IMR-90 (cell line): ENCODE results near the gene IFNG. TPM values are rescaled to one million over a fixed set of nuclear protein-coding genes. Genes with fewer than 3 reads are reported as not detected.

Experiments
- ATAC-seq: fragments of 200-7000 bp; cut with Tn5 transposase; 2 replicates; pipeline ENCODE4 v1.9.1; 2020; ENCODE audit warnings: low read depth, mild to moderate bottlenecking, moderate library complexity
- BruUV-seq: library from RNA; stranded (reverse); fragments of 400-500 nt; replicated peaks from 2 replicates; lab custom pipeline; 2021; lab: Mats Ljungman, UMichigan
- CTCF ChIA-PET: fragments of 300-600 bp; formaldehyde crosslinking; extraction: SDS; loops from one replicate; lab custom pipeline; 2021; ENCODE audit warnings: antibody characterized with exemption; lab: Yijun Ruan, JAX
- POLR2A ChIA-PET: fragments of 300-600 bp; sonication (Branson Sonifier 250); formaldehyde crosslinking; loops from one replicate; lab custom pipeline; 2022; ENCODE audit warnings: antibody characterized with exemption; ENCODE audit not compliant: unreplicated experiment; lab: Charles Lee
- DNase-seq: peaks from one replicate; pipeline ENCODE4 v3.0.0; 2013
- H2AFZ ChIP-seq: replicated peaks from 2 replicates; pipeline ENCODE3; 2013; ENCODE audit warnings: low read length, mild to moderate bottlenecking; ENCODE audit not compliant: poor library complexity
- H2AK5ac ChIP-seq: 2 replicates; pipeline ENCODE4 v1.6.1; 2013; ENCODE audit warnings: low read depth, low read length, inconsistent platforms
- H2AK9ac ChIP-seq: replicated peaks from 2 replicates; pipeline ENCODE3; 2013; ENCODE audit warnings: mild to moderate bottlenecking, low read depth, low read length, moderate library complexity; ENCODE audit not compliant: poor library complexity
- H2BK120ac ChIP-seq: 2 replicates; pipeline ENCODE4 v1.6.1; 2013; ENCODE audit warnings: low read depth, low read length, inconsistent platforms
- H2BK15ac ChIP-seq: 3 replicates; pipeline ENCODE4 v1.6.1; 2013; ENCODE audit warnings: low read depth, low read length, inconsistent platforms
- H2BK20ac ChIP-seq: 2 replicates; pipeline ENCODE4 v1.6.1; 2013; ENCODE audit warnings: low read depth, mild to moderate bottlenecking, inconsistent platforms, low read length, moderate library complexity
- H2BK5ac ChIP-seq: 2 replicates; pipeline ENCODE4 v1.6.1; 2013; ENCODE audit warnings: mild to moderate bottlenecking, low read depth, low read length, inconsistent platforms; ENCODE audit not compliant: poor library complexity, severe bottlenecking
- H3K14ac ChIP-seq: replicated peaks from 2 replicates; pipeline ENCODE4 v1.6.1; 2013; ENCODE audit warnings: low read depth, low read length, inconsistent platforms
- H3K18ac ChIP-seq: 2 replicates; pipeline ENCODE4 v1.6.1; 2013; ENCODE audit warnings: low read depth, low read length, control low read depth
- H3K23ac ChIP-seq: 2 replicates; pipeline ENCODE4 v1.6.1; 2013; ENCODE audit warnings: low read depth, low read length, inconsistent platforms
- H3K27ac ChIP-seq: 2 replicates; pipeline ENCODE4 v1.5.1; 2013; ENCODE audit warnings: mild to moderate bottlenecking, control low read depth, low read length; ENCODE audit not compliant: insufficient read depth
- H3K27me3 ChIP-seq: 2 replicates; pipeline ENCODE4 v1.6.1; 2013; ENCODE audit warnings: low read length; ENCODE audit not compliant: control insufficient read depth, insufficient read depth
- H3K36me3 ChIP-seq: 2 replicates; pipeline ENCODE4 v1.6.1; 2013; ENCODE audit warnings: low read length, mixed read lengths; ENCODE audit not compliant: control insufficient read depth, insufficient read depth
- H3K4ac ChIP-seq: 2 replicates; pipeline ENCODE4 v1.6.1; 2013; ENCODE audit warnings: low read depth, low read length, inconsistent platforms
- H3K4me1 ChIP-seq: 2 replicates; pipeline ENCODE4 v1.6.1; 2013; ENCODE audit warnings: low read length, mixed read lengths; ENCODE audit not compliant: control insufficient read depth, insufficient read depth
- H3K4me2 ChIP-seq: 2 replicates; pipeline ENCODE4 v1.6.1; 2013; ENCODE audit warnings: low read depth, mild to moderate bottlenecking, control low read depth, low read length, moderate library complexity
- H3K4me3 ChIP-seq: 2 replicates; pipeline ENCODE4 v1.5.1; 2013; ENCODE audit warnings: low read depth, mild to moderate bottlenecking, control low read depth, low read length, moderate library complexity; ENCODE audit not compliant: insufficient read depth
- H3K56ac ChIP-seq: 2 replicates; pipeline ENCODE4 v1.6.1; 2013; ENCODE audit warnings: low read length, inconsistent platforms; ENCODE audit not compliant: insufficient read depth; ENCODE audit errors: extremely low read depth
- H3K79me1 ChIP-seq, 2 experiments: 2 replicates each; pipeline ENCODE4 v1.6.1; 2013; ENCODE audit warnings: low read length in 2 of 2, inconsistent platforms in 1 of 2, low read depth in 1 of 2
- H3K9ac ChIP-seq: 2 replicates; pipeline ENCODE4 v1.6.1; 2013; ENCODE audit warnings: low read depth, low read length, control low read depth
- H3K9me1 ChIP-seq: 2 replicates; pipeline ENCODE4 v1.6.1; 2013; ENCODE audit warnings: low read length, inconsistent platforms; ENCODE audit not compliant: insufficient read depth
- H3K9me3 ChIP-seq: 2 replicates; pipeline ENCODE4 v1.6.1; 2013; ENCODE audit warnings: low read length; ENCODE audit not compliant: control insufficient read depth, insufficient read depth
- H4K20me1 ChIP-seq: 2 replicates; pipeline ENCODE4 v1.6.1; 2013; ENCODE audit warnings: low read length, inconsistent platforms; ENCODE audit not compliant: insufficient read depth
- H4K5ac ChIP-seq: 2 replicates; pipeline ENCODE4 v1.6.1; 2013; ENCODE audit warnings: mild to moderate bottlenecking, low read depth, low read length, control low read depth
- H4K8ac ChIP-seq, 2 experiments: 2 replicates each; pipeline ENCODE4 v1.6.1; 2013; ENCODE audit warnings: low read depth in 2 of 2, low read length in 2 of 2, control low read depth in 1 of 2, inconsistent platforms in 1 of 2
- H4K91ac ChIP-seq: 2 replicates; pipeline ENCODE4 v1.6.1; 2013; ENCODE audit warnings: low read depth, low read length, inconsistent platforms; ENCODE audit not compliant: insufficient read depth
- BHLHE40 ChIP-seq: fragments of 150-350 bp; IDR thresholded peaks from 2 replicates; pipeline ENCODE4 v1.6.1; 2016; ENCODE audit warnings: mild to moderate bottlenecking, low read depth, low read length
- CEBPB ChIP-seq: IDR thresholded peaks from 2 replicates; pipeline ENCODE4 v1.6.1; 2012; ENCODE audit warnings: low read depth, low read length, improper control_type of control experiment
- FOS ChIP-seq: fragments of 150-350 bp; IDR thresholded peaks from 2 replicates; pipeline ENCODE4 v1.6.1; 2016; ENCODE audit warnings: low read depth, low read length
- MAFK ChIP-seq: IDR thresholded peaks from 2 replicates; pipeline ENCODE4 v1.6.1; 2012; ENCODE audit warnings: low read depth, low read length, improper control_type of control experiment
- MAZ ChIP-seq: IDR thresholded peaks from 2 replicates; pipeline ENCODE4 v1.6.1; 2012; ENCODE audit warnings: low read depth, mild to moderate bottlenecking, low read length, improper control_type of control experiment, moderate library complexity, borderline replicate concordance
- MXI1 ChIP-seq: IDR thresholded peaks from 2 replicates; pipeline ENCODE4 v1.6.1; 2012; ENCODE audit warnings: low read depth, mild to moderate bottlenecking, low read length, moderate library complexity, borderline replicate concordance
- NFE2L2 ChIP-seq: fragments of 150-350 bp; IDR thresholded peaks from 2 replicates; pipeline ENCODE4 v1.6.1; 2016; ENCODE audit warnings: low read depth, mild to moderate bottlenecking, low read length
- POLR2A ChIP-seq: IDR thresholded peaks from 2 replicates; pipeline ENCODE4 v1.6.1; 2012; ENCODE audit warnings: mild to moderate bottlenecking, low read depth, low read length
- RCOR1 ChIP-seq: IDR thresholded peaks from 2 replicates; pipeline ENCODE4 v1.6.1; 2012; ENCODE audit warnings: mild to moderate bottlenecking, low read length, improper control_type of control experiment; ENCODE audit not compliant: insufficient replicate concordance
- RFX5 ChIP-seq: IDR thresholded peaks from 2 replicates; pipeline ENCODE4 v1.8.0; 2012; ENCODE audit warnings: low read depth, mild to moderate bottlenecking, low read length, moderate library complexity
- SMC3 ChIP-seq: fragments of 150-350 bp; IDR thresholded peaks from 2 replicates; pipeline ENCODE4 v1.6.1; 2016; ENCODE audit warnings: low read depth, mild to moderate bottlenecking, antibody characterized with exemption, low read length, moderate library complexity
- dilution Hi-C: fragments of 300-500 bp; cut with HindIII; formaldehyde crosslinking; loops from one replicate; pipeline ENCODE4 v1.14.3; 2018; ENCODE audit warnings: low sequenced_read_pairs; ENCODE audit not compliant: unreplicated experiment
- in situ Hi-C: fragments of 300-500 bp; cut with MboI; formaldehyde crosslinking; loops from 3 replicates; pipeline ENCODE4 v1.14.3; 2019; ENCODE audit warnings: low sequenced_read_pairs, inconsistent platforms, mixed read lengths
- intact Hi-C: fragments of 100-400 bp; cut with micrococcal nuclease; formaldehyde crosslinking; loops from 2 replicates; pipeline ENCODE4 v1.10.0; 2022
- polyA plus RNA-seq, 3 experiments: library from polyadenylated mRNA; depleted of rRNA; stranded (reverse); fragments of >200 nt; gene quantifications; 2 replicates each; pipeline ENCODE4 v1.2.3, GENCODE V29; 2012; ENCODE audit warnings: low replicate concordance in 1 of 3
- total RNA-seq: library from RNA; depleted of rRNA; stranded (reverse); fragments of >200 nt; gene quantifications from 2 replicates; pipeline ENCODE4 v1.2.3, GENCODE V29; 2012
- TF ChIP-seq, protein P1 (sequence below): fragments of 150-350 bp; IDR thresholded peaks from 2 replicates; pipeline ENCODE4 v1.6.1; 2016; ENCODE audit warnings: low read depth, mild to moderate bottlenecking, low read length, moderate library complexity, borderline replicate concordance

IFNG gene
- total and polyA plus RNA-seq, 2 of the 4 experiments (the other 2 are of a cell fraction): not detected

DNA sequence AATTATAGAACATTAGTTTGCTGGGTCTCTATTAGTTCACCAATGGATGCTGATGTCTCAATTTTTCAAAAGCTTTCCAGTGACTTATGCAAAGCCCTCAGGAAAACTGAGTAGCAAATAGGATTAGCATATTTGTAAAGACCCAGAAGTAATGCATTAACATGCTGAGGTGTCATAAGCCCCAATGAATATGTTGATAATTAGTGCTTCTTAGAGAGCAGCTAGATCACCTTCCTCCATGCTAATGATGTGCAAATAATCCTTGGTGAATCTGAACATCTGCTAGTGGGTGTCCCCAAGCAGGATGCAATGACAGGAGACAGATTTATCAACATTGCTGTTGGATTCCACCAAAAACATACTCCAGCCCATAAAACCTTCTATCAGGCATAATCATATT, 19.0 kb downstream of the IFNG start:
- Histone ChIP-seq H3K4me3 (no peak overlapping the region), H4K8ac (no peak overlapping the region), H3K56ac (no peak overlapping the region), H3K9me1 (no peaks in the 10 kb centered on the region), H3K23ac (no peak overlapping the region), H4K5ac (no peak overlapping the region), H2BK15ac (no peak overlapping the region), H3K4ac (no peak overlapping the region), H3K9me3 (no peaks in the 10 kb centered on the region), H3K4me1 (no peaks in the 10 kb centered on the region), H2BK20ac (no peak overlapping the region), H2BK5ac (no peak overlapping the region), H3K79me1 (no peaks in the 10 kb centered on the region), H2AK5ac (no peak overlapping the region), H3K36me3 (no peaks in the 10 kb centered on the region), H2AFZ (no peak overlapping the region), H3K18ac (no peak overlapping the region), H4K91ac (no peak overlapping the region), H2BK120ac (no peak overlapping the region), H3K14ac (no peak overlapping the region), H4K20me1 (no peaks in the 10 kb centered on the region), H3K27me3 (no peaks in the 10 kb centered on the region; the same call in 1 of the 2 replicates), H3K9ac (no peak overlapping the region), H3K27ac (no peak overlapping the region), H3K4me2 (no peak overlapping the region), H2AK9ac (no peak overlapping the region)
- BruUV-seq: no TSS peak
- ATAC-seq (no peak), DNase-seq (no peak)
- intact Hi-C loops (no loop called here), in situ Hi-C loops (no loop called here), dilution Hi-C loops (no loop called here)
- ChIA-PET CTCF (no interaction called here), POLR2A (no interaction called here)
- TF ChIP-seq FOS: no peak
- TF ChIP-seq MAZ: no peak
- TF ChIP-seq RFX5: no peak
- TF ChIP-seq MXI1: no peak
- TF ChIP-seq, protein P1, sequence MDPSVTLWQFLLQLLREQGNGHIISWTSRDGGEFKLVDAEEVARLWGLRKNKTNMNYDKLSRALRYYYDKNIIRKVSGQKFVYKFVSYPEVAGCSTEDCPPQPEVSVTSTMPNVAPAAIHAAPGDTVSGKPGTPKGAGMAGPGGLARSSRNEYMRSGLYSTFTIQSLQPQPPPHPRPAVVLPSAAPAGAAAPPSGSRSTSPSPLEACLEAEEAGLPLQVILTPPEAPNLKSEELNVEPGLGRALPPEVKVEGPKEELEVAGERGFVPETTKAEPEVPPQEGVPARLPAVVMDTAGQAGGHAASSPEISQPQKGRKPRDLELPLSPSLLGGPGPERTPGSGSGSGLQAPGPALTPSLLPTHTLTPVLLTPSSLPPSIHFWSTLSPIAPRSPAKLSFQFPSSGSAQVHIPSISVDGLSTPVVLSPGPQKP: no peak
- TF ChIP-seq POLR2A: no peak
- TF ChIP-seq SMC3: no peak
- no peak for TF ChIP-seq RCOR1
- no peak for TF ChIP-seq BHLHE40
- no peak for TF ChIP-seq CEBPB
- no peak for TF ChIP-seq MAFK
- TF ChIP-seq NFE2L2: no peak
